ENCODE results near the gene MVD.

Gene MVD

GRCh38 chr16:88627531-88628411 lies 35.1 kb downstream of the MVD start:
- no peak overlapping the region for H3K4me2 ChIP-seq (ENCODE audit: low read depth, low read length, poor library complexity, severe bottlenecking)

GRCh38 chr16:88626646-88627045 lies 36.2 kb downstream of the MVD start:
- Histone ChIP-seq H3K27me3 (ENCODE audit: low read length) (no peaks in the 10 kb centered on the region), H3K4me3 (ENCODE audit: insufficient read depth, low read length, poor library complexity, severe bottlenecking) (no peak overlapping the region), H3K9me2 (replicated peaks; ENCODE audit: insufficient read depth, low read length) (no peaks in the 10 kb centered on the region), H3K9ac (ENCODE audit: low read length) (no peak overlapping the region), H4K20me1 (ENCODE audit: low read depth, low read length) (no peaks in the 10 kb centered on the region), H3F3A (ENCODE audit: insufficient read depth) (no peaks in the 10 kb centered on the region), H3K27ac (ENCODE audit: low read depth, low read length) (no peak overlapping the region), H3K4me2 (ENCODE audit: low read depth, low read length, poor library complexity, severe bottlenecking) (no peak overlapping the region), H2AFZ (ENCODE audit: low read depth, low read length, severe bottlenecking) (no peak overlapping the region), H3K9me3 (ENCODE audit: insufficient read depth, low read length) (no peaks in the 10 kb centered on the region), H3K36me3 (ENCODE audit: low read length) (no peaks in the 10 kb centered on the region), H3K79me2 (ENCODE audit: insufficient read depth, low read length) (no peaks in the 10 kb centered on the region)
- TF ChIP-seq CTCF (IDR thresholded peaks at IDR 0.05; ENCODE audit: insufficient read depth, low read length, poor library complexity, severe bottlenecking), result no peak
- no peak for TF ChIP-seq EZH2phosphoT487 (conservative IDR thresholded peaks at IDR 0.05; ENCODE audit: low read length)

More at GRCh38 chr16:88627531-88628411, 35.1 kb downstream of the MVD start:
- H3K9ac ChIP-seq (ENCODE audit: low read length), result no peak overlapping the region
- H4K20me1 ChIP-seq (ENCODE audit: low read depth, low read length), result no peaks in the 10 kb centered on the region
- TF ChIP-seq EZH2phosphoT487 (conservative IDR thresholded peaks at IDR 0.05; ENCODE audit: low read length), result no peak
- no peak for TF ChIP-seq CTCF (IDR thresholded peaks at IDR 0.05; ENCODE audit: insufficient read depth, low read length, poor library complexity, severe bottlenecking)
- H3K36me3 ChIP-seq (ENCODE audit: low read length), result no peaks in the 10 kb centered on the region
- H3K4me3 ChIP-seq (ENCODE audit: insufficient read depth, low read length, poor library complexity, severe bottlenecking), result no peak overlapping the region
- no peaks in the 10 kb centered on the region for H3K9me3 ChIP-seq (ENCODE audit: insufficient read depth, low read length)
- no peak overlapping the region for H3K27ac ChIP-seq (ENCODE audit: low read depth, low read length)
- H3K27me3 ChIP-seq (ENCODE audit: low read length), result no peaks in the 10 kb centered on the region
- no peaks in the 10 kb centered on the region for H3F3A ChIP-seq (ENCODE audit: insufficient read depth)
- no peak overlapping the region for H2AFZ ChIP-seq (ENCODE audit: low read depth, low read length, severe bottlenecking)
- no peaks in the 10 kb centered on the region for H3K79me2 ChIP-seq (ENCODE audit: insufficient read depth, low read length)
- no peaks in the 10 kb centered on the region for H3K9me2 ChIP-seq (replicated peaks; ENCODE audit: insufficient read depth, low read length)

GRCh38 chr16:88624977-88625576 lies 37.8 kb downstream of the MVD start:
- no peak overlapping the region for H3K27ac ChIP-seq (ENCODE audit: low read depth, low read length)
- no peak overlapping the region for H3K4me2 ChIP-seq (ENCODE audit: low read depth, low read length, poor library complexity, severe bottlenecking)
- H3K9me2 ChIP-seq (replicated peaks; ENCODE audit: insufficient read depth, low read length), result no peaks in the 10 kb centered on the region
- H3K36me3 ChIP-seq (ENCODE audit: low read length), result no peaks in the 10 kb centered on the region
- H3K9me3 ChIP-seq (ENCODE audit: insufficient read depth, low read length), result no peaks in the 10 kb centered on the region
- no peak overlapping the region for H2AFZ ChIP-seq (ENCODE audit: low read depth, low read length, severe bottlenecking)
- no peak overlapping the region for H3K4me3 ChIP-seq (ENCODE audit: insufficient read depth, low read length, poor library complexity, severe bottlenecking)
- H3K27me3 ChIP-seq (ENCODE audit: low read length), result no peaks in the 10 kb centered on the region
- no peak overlapping the region for H3K9ac ChIP-seq (ENCODE audit: low read length)
- no peak for TF ChIP-seq EZH2phosphoT487 (conservative IDR thresholded peaks at IDR 0.05; ENCODE audit: low read length)
- no peak for TF ChIP-seq CTCF (IDR thresholded peaks at IDR 0.05; ENCODE audit: insufficient read depth, low read length, poor library complexity, severe bottlenecking)
- no peaks in the 10 kb centered on the region for H3K79me2 ChIP-seq (ENCODE audit: insufficient read depth, low read length)
- H4K20me1 ChIP-seq (ENCODE audit: low read depth, low read length), result no peaks in the 10 kb centered on the region
- no peaks in the 10 kb centered on the region for H3F3A ChIP-seq (ENCODE audit: insufficient read depth)

All from SU-DHL-6 (cell line).